ENCODE data around the gene PROSER1. TPM values are rescaled to one million over a fixed set of nuclear protein-coding genes. Genes with fewer than 3 reads are reported as not detected.
A peak's percentile ranks its signal among the peaks of the same experiment; 100 is the strongest.
"Not testable (repeated sequence)": the region's sequence is repeated elsewhere in the genome, so short reads cannot be mapped to it uniquely, and the experiment has no call there.

Gene PROSER1
- total RNA-seq = 10 to 100 TPM; 20.6 to 31.3 (median 21.4) TPM

GRCh38 chr13:39037880-39038568, at the start of gene PROSER1, which contains the start of gene NHLRC3:
Gene PROSER1 (minus strand): TSS chr13:39038089. CDS start chr13:39037242, 847 bp downstream.
Gene NHLRC3 (plus strand): TSS chr13:39038456. CDS start chr13:39038640, 184 bp downstream.
- peak within 1 kb of the TSS; percentile 80 for H3K4me3 ChIP-seq (ENCODE audit: low read depth, poor library complexity, severe bottlenecking)
- TF ChIP-seq POLR2A (IDR thresholded peaks at IDR 0.05) = no peak
- TF ChIP-seq, protein P1, sequence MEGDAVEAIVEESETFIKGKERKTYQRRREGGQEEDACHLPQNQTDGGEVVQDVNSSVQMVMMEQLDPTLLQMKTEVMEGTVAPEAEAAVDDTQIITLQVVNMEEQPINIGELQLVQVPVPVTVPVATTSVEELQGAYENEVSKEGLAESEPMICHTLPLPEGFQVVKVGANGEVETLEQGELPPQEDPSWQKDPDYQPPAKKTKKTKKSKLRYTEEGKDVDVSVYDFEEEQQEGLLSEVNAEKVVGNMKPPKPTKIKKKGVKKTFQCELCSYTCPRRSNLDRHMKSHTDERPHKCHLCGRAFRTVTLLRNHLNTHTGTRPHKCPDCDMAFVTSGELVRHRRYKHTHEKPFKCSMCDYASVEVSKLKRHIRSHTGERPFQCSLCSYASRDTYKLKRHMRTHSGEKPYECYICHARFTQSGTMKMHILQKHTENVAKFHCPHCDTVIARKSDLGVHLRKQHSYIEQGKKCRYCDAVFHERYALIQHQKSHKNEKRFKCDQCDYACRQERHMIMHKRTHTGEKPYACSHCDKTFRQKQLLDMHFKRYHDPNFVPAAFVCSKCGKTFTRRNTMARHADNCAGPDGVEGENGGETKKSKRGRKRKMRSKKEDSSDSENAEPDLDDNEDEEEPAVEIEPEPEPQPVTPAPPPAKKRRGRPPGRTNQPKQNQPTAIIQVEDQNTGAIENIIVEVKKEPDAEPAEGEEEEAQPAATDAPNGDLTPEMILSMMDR (IDR thresholded peaks at IDR 0.05) = no peak
- intact Hi-C loops (cut with DNase I; ENCODE audit: low total_unique reads) = no loop called here
- peak; percentile 93 to 97 for DNase-seq (ENCODE audit: low spot score in 2 of 2)
- WGBS, 2 donors = 0 to 1% methylated on average over 31 to 34 of the region's 41 CpGs

DNA sequence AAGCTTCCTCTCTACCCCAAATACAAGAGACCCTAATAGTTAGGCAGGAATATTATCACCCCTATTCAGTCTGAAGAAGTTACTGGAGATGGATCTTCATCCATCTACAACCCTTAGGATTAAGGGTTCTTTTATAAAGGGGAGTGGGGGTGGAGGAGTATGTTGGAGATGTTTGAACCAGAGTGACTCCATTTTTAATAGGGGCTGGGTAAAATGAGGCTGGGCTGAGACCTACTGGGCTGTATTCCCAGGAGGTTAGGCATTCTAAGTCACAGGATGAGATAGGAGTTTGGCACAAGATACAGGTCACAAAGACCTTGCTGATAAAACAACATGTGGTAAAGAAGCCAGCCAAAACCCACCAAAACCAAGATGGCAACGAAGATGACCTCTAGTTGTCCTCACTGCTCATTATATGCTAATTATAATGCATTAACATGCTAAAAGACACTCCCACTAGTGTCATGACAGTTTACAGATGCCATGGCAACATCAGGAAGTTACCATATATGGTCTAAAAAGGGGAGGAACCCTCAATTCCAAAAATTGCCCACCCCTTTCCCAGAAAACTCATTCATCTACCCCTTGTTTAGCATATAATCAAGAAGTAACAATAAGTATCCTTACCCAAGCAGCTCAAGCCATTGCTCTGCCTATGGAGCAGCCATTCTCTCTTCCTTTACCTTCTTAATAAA, 48.5 kb upstream of the PROSER1 start:
- WGBS, 2 donors = 56 to 65% methylated on average over 1 of the region's 1 CpG
- DNase-seq (ENCODE audit: low spot score in 2 of 2); intact Hi-C loops (cut with DNase I; ENCODE audit: low total_unique reads); H3K4me3 ChIP-seq (ENCODE audit: low read depth, poor library complexity, severe bottlenecking): not testable (repeated sequence)

DNA sequence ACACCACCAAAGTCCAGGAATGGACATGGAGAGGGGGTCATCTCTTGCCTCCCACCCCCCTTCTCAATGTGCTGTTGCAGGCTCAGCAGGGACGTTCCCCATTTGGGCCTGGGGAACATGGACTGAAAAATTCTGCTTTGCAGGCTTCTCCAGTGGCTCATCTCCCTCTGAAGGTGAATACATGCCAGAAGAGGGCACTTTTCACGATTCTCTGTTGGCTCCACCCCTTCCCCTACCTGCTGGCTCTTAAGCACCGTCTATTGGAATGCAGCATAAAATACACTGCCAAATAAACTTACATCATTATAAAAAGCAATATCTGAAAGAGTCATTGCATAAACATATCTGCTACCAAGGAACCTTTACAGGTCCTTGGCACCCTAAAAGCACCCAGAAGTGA, 36.1 kb upstream of the PROSER1 start:
- no peak for DNase-seq (ENCODE audit: low spot score in 2 of 2)
- WGBS, 2 donors = 29 to 40% methylated on average over 3 of the region's 3 CpGs
- TF ChIP-seq, protein P1 (IDR thresholded peaks at IDR 0.05) = no peak
- TF ChIP-seq POLR2A (IDR thresholded peaks at IDR 0.05) = no peak
- H3K4me3 ChIP-seq (ENCODE audit: low read depth, poor library complexity, severe bottlenecking) = no peak overlapping the region
- intact Hi-C loops (cut with DNase I; ENCODE audit: low total_unique reads) = no loop called here

DNA sequence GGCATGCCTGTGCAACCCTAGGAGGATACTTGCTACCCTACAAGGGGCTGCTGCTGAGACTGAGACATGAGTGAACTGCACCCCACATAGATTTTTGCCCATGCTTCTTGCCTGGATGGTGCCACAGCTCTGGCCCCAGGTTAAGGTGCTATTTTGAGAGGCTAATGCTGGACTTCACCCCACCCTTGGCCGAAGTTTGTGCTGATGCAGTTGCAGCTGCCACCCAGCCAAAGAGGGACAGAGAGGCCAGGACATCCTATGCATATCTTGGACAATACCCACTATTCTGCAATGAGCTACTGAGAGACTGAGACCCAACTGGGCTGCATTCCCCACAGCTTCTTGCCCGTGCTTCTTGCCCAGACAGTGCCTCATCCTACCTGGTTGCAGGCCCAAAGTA, 35.0 kb upstream of the PROSER1 start:
- H3K4me3 ChIP-seq (ENCODE audit: low read depth, poor library complexity, severe bottlenecking) = no peak overlapping the region
- WGBS, 2 donors = 70 to 81% methylated on average over 2 of the region's 2 CpGs
- TF ChIP-seq POLR2A (IDR thresholded peaks at IDR 0.05) = no peak
- TF ChIP-seq, protein P1 (IDR thresholded peaks at IDR 0.05) = no peak
- intact Hi-C loops (cut with DNase I; ENCODE audit: low total_unique reads) = no loop called here
- DNase-seq (ENCODE audit: low spot score in 2 of 2) = no peak

GRCh38 chr13:39062004-39062403, 24.1 kb upstream of the PROSER1 start:
- intact Hi-C loops (cut with DNase I; ENCODE audit: low total_unique reads) = no loop called here
- no peak for DNase-seq (ENCODE audit: low spot score in 2 of 2)
- WGBS, 2 donors = 85 to 95% methylated on average over 4 of the region's 4 CpGs
- H3K4me3 ChIP-seq (ENCODE audit: low read depth, poor library complexity, severe bottlenecking) = no peak overlapping the region
- TF ChIP-seq, protein P1 (IDR thresholded peaks at IDR 0.05) = no peak
- TF ChIP-seq POLR2A (IDR thresholded peaks at IDR 0.05) = no peak

DNA sequence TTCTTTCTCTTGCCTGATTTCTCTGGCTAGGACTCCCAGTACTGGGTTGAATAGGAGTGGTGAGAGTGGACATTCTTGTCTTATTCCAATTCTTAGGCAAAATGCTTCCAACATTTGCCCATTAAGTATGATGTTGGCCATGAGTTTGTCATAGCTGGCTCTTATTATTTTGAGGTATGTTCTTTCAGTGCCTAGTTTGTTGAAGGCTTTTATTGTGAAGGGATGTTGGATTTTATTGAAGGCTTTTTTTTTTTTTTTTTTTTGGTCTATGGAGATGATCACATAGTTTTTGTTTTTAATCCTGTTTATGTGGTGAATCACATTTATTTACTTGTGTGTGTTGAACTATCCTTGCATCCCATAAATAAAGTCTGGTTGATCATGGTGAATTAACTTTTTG, 20.2 kb upstream of the PROSER1 start:
- no peak for DNase-seq (ENCODE audit: low spot score in 2 of 2)
- TF ChIP-seq, protein P1 (IDR thresholded peaks at IDR 0.05) = no peak
- no peak for TF ChIP-seq POLR2A (IDR thresholded peaks at IDR 0.05)
- H3K4me3 ChIP-seq (ENCODE audit: low read depth, poor library complexity, severe bottlenecking) = no peak overlapping the region
- intact Hi-C loops (cut with DNase I; ENCODE audit: low total_unique reads) = no loop called here

Measured in lower leg skin (tissue), 4 donors.